GM12878 (cell line): ENCODE results near the gene EMSY. TPM values are rescaled to one million over a fixed set of nuclear protein-coding genes. Genes with fewer than 3 reads are reported as not detected.

Experiments used
- ATAC-seq: fragments of 200-7000 bp; cut with Tn5 transposase; 3 replicates; pipeline ENCODE4 v1.9.1; 2020; ENCODE audit warnings: mild to moderate bottlenecking, moderate library complexity
- BruUV-seq: library from RNA; stranded (reverse); fragments of 400-500 nt; replicated peaks from 2 replicates; lab custom pipeline; 2021; lab: Mats Ljungman, UMichigan
- CTCF ChIA-PET: fragments of 300-600 bp; sonication (Branson Sonifier 250); formaldehyde crosslinking; extraction: SDS; loops from one replicate; lab custom pipeline; 2021; ENCODE audit warnings: inconsistent platforms; lab: Yijun Ruan, JAX
- POLR2A ChIA-PET: fragments of 350-600 bp; formaldehyde crosslinking; extraction: SDS; loops from one replicate; lab custom pipeline; 2021; ENCODE audit warnings: inconsistent platforms; lab: Charles Lee
- RAD21 ChIA-PET: fragments of 300-600 bp; sonication (Branson Sonifier 250); formaldehyde crosslinking; loops from one replicate; lab custom pipeline; 2023; ENCODE audit warnings: antibody characterized with exemption; ENCODE audit not compliant: unreplicated experiment; lab: Charles Lee
- SMC1A ChIA-PET: fragments of 300-600 bp; sonication (Branson Sonifier 250); formaldehyde crosslinking; loops from one replicate; lab custom pipeline; 2023; ENCODE audit not compliant: unreplicated experiment, uncharacterized antibody; lab: Charles Lee
- DNase-seq: peaks from one replicate; pipeline ENCODE4 v3.0.0-alpha.2; 2011; ENCODE audit warnings: low read depth, low spot score
- FAIRE-seq: peaks from 3 replicates; lab custom pipeline; 2011; peaks lifted over from hg19 to GRCh38; lab: Jason Lieb, UNC
- H2AFZ ChIP-seq: 2 replicates; pipeline ENCODE4 v1.6.0; 2011; ENCODE audit warnings: low read depth, low read length, control low read depth; ENCODE audit not compliant: control insufficient read depth
- H3K27ac ChIP-seq: 2 replicates; pipeline ENCODE4 v1.5.1; 2011; ENCODE audit warnings: control low read depth; ENCODE audit not compliant: control insufficient read depth, insufficient read depth
- H3K27me3 ChIP-seq, 2 experiments: replicated peaks in 1 of 2; 2 replicates each; pipeline versions ENCODE4 v1.6.0 to v1.6.1; 2011; ENCODE audit warnings: low read length in 1 of 2; ENCODE audit not compliant: control insufficient read depth in 2 of 2, insufficient read depth in 2 of 2
- H3K36me3 ChIP-seq, 2 experiments: 2 replicates each; pipeline ENCODE4 v1.5.1; 2011; ENCODE audit warnings: low read length in 1 of 2; ENCODE audit not compliant: control insufficient read depth in 2 of 2, insufficient read depth in 2 of 2
- H3K4me1 ChIP-seq: 2 replicates; pipeline ENCODE4 v1.6.1; 2011; ENCODE audit warnings: mild to moderate bottlenecking, low read length, moderate library complexity, mixed read lengths; ENCODE audit not compliant: control insufficient read depth, insufficient read depth
- H3K4me2 ChIP-seq: 2 replicates; pipeline ENCODE4 v1.6.0; 2011; ENCODE audit warnings: control low read depth; ENCODE audit not compliant: control insufficient read depth, insufficient read depth
- H3K4me3 ChIP-seq: fragments of 200-600 bp; sonication (generic); 2 replicates; pipeline ENCODE4 v1.5.1; 2016
- H3K79me2 ChIP-seq: 2 replicates; pipeline ENCODE4 v1.6.0; 2011; ENCODE audit warnings: low read length; ENCODE audit not compliant: control insufficient read depth, insufficient read depth
- H3K9ac ChIP-seq: 2 replicates; pipeline ENCODE4 v1.8.0; 2011; ENCODE audit warnings: low read length, control low read depth, mixed read lengths; ENCODE audit not compliant: control insufficient read depth, insufficient read depth
- H3K9me3 ChIP-seq: replicated peaks from 3 replicates; pipeline ENCODE4 v1.5.1; 2011; ENCODE audit warnings: mild to moderate bottlenecking, low read length; ENCODE audit not compliant: control insufficient read depth, insufficient read depth
- H4K20me1 ChIP-seq: 2 replicates; pipeline ENCODE4 v1.6.0; 2011; ENCODE audit not compliant: control insufficient read depth, insufficient read depth
- CBX3 ChIP-seq: fragments of 200-600 bp; sonication (generic); IDR thresholded peaks from 2 replicates; pipeline ENCODE4 v1.6.1; 2016; ENCODE audit warnings: low read depth, borderline replicate concordance
- HSF1 ChIP-seq: fragments of 150-350 bp; IDR thresholded peaks from 2 replicates; pipeline ENCODE4 v1.6.1; 2014; ENCODE audit warnings: mild to moderate bottlenecking, low read depth, low read length
- IRF3 ChIP-seq: fragments of 450-650 bp; IDR thresholded peaks from 2 replicates; pipeline ENCODE4 v1.6.1; 2014; ENCODE audit warnings: mild to moderate bottlenecking
- KAT2A ChIP-seq: conservative IDR thresholded peaks from 2 replicates; pipeline ENCODE4 v1.6.1; 2011; ENCODE audit warnings: low read depth, low read length; ENCODE audit not compliant: control insufficient read depth
- NFYA ChIP-seq: IDR thresholded peaks from 2 replicates; pipeline ENCODE4 v1.6.1; 2011; ENCODE audit warnings: low read depth, mild to moderate bottlenecking, low read length, improper control_type of control experiment, borderline replicate concordance
- PAX8 ChIP-seq: fragments of 450-650 bp; IDR thresholded peaks from 2 replicates; pipeline ENCODE4 v1.6.1; 2017; ENCODE audit warnings: mild to moderate bottlenecking, moderate library complexity
- POLR2AphosphoS5 ChIP-seq: IDR thresholded peaks from 2 replicates; pipeline ENCODE4 v1.6.1; 2011; ENCODE audit warnings: mild to moderate bottlenecking, low read length, inconsistent platforms
- POU2F2 ChIP-seq: IDR thresholded peaks from 3 replicates; pipeline ENCODE4 v1.6.1; 2011; ENCODE audit warnings: low read depth, mild to moderate bottlenecking, low read length, borderline replicate concordance
- SRF ChIP-seq, 2 experiments: IDR thresholded peaks; 2 replicates each; pipeline ENCODE4 v1.6.1; 2011; ENCODE audit warnings: low read depth in 2 of 2, low read length in 2 of 2, mild to moderate bottlenecking in 1 of 2, moderate library complexity in 1 of 2
- TCF3 ChIP-seq: IDR thresholded peaks from 2 replicates; pipeline ENCODE4 v1.6.1; 2012; ENCODE audit warnings: low read depth, mild to moderate bottlenecking, low read length, borderline replicate concordance; ENCODE audit not compliant: insufficient read depth
- ZNF384 ChIP-seq: IDR thresholded peaks from 2 replicates; pipeline ENCODE4 v1.6.1; 2012; ENCODE audit warnings: low read depth, mild to moderate bottlenecking, low read length, improper control_type of control experiment, borderline replicate concordance
- ZNF622 ChIP-seq: fragments of 450-650 bp; IDR thresholded peaks from 2 replicates; pipeline ENCODE4 v1.6.1; 2017; ENCODE audit warnings: mild to moderate bottlenecking, inconsistent platforms
- WGBS: methylation state at CpG from one replicate; pipeline ENCODE4 v1.1.6; 2016; ENCODE audit warnings: low lambda C conversion rate; ENCODE audit not compliant: insufficient replicate concordance, insufficient coverage; ENCODE audit errors: missing lambda C conversion rate; 5-methylcytosine and 5-hydroxymethylcytosine counted together
- in situ Hi-C: fragments of 300-500 bp; cut with MboI; formaldehyde crosslinking; loops from 9 replicates; pipeline ENCODE4 v1.14.3; 2018; ENCODE audit warnings: mixed read lengths
- intact Hi-C: fragments of 100-400 bp; cut with micrococcal nuclease; formaldehyde crosslinking; loops from one replicate; pipeline ENCODE4 v1.14.2; 2022; ENCODE audit not compliant: unreplicated experiment
- polyA plus RNA-seq, 11 experiments: library from polyadenylated mRNA; depleted of rRNA in 4 of 11; unstranded in 6 of 11; stranded (reverse) in 5 of 11; fragments of >200 nt; fragmentation: Nextera tagmentation in 4 of 11; fragmentation: Illumina TruSeq in 1 of 11; extraction: Ambion mirVana in 4 of 11; extraction: Trizol in 1 of 11; gene quantifications; 1 replicate in 1 of 11; 2 replicates in 10 of 11; pipeline versions ENCODE4 v1.2.1 to v1.2.3, GENCODE V29; 2011 to 2016; ENCODE audit warnings: inconsistent platforms in 2 of 11, missing spikeins in 2 of 11, low read depth in 1 of 11
- total RNA-seq, 4 experiments: library from RNA; depleted of rRNA in 3 of 4; stranded (reverse); fragments of >200 nt in 3 of 4; fragmentation: Illumina TruSeq in 1 of 4; extraction: Trizol in 1 of 4; gene quantifications; 2 replicates each; pipeline versions ENCODE4 v1.2.1 to v1.2.3, GENCODE V29; 2013 to 2021

EMSY gene
- total and polyA plus RNA-seq, 10 of the 15 experiments (the other 5 are each of a cell fraction or from before 2014, with no cell fraction given): 9.3 to 26.9 (median 13.0) TPM

- CTCF ChIA-PET: interaction anchor here (1.1 kb wide), 1 partner anchor 12 kb away, joined by 3 read pairs; no protein-coding TSS in a partner anchor
- RAD21 ChIA-PET: no interaction called here
- Histone ChIP-seq H3K9ac (no peak overlapping the region), H3K4me3 (no peak overlapping the region), H3K4me2 (no peak overlapping the region), H3K9me3 (no peaks in the 10 kb centered on the region)
- TF ChIP-seq POLR2AphosphoS5 (no peak), TCF3 (no peak), IRF3 (no peak), NFYA (no peak), KAT2A (no peak), POU2F2 (no peak), CBX3 (no peak), HSF1 (no peak), ZNF384 (no peak), ZNF622 (no peak), SRF (IDR thresholded peaks at IDR 0.05; ENCODE audit: low read depth in 2 of 2, low read length in 2 of 2) (no peak), PAX8 (no peak)
- TF ChIP-seq, all 136 proteins: peak for 0
- H3K27me3 ChIP-seq: no peaks in the 10 kb centered on the region
- 43% methylated on average over 10 of the region's 10 CpGs for WGBS
- no peaks in the 10 kb centered on the region for H3K36me3 ChIP-seq
- DNase-seq (no peak), ATAC-seq (no peak), FAIRE-seq (no peak)
- no peak overlapping the region for H2AFZ ChIP-seq
- H4K20me1 ChIP-seq: no peaks in the 10 kb centered on the region
- H3K27ac ChIP-seq: no peak overlapping the region
- no TSS peak for BruUV-seq
- intact Hi-C loops (no loop called here), in situ Hi-C loops (no loop called here)
- SMC1A ChIA-PET: no interaction called here
- H3K79me2 ChIP-seq: no peaks in the 10 kb centered on the region
- no peaks in the 10 kb centered on the region for H3K4me1 ChIP-seq
- POLR2A ChIA-PET: no interaction called here
These were observed 144.7 kb downstream of the EMSY start for GRCh38 chr11:76589477-76589876.
